HepG2 (cell line): ENCODE measurements around the gene DESI2. TPM values are rescaled to one million over a fixed set of nuclear protein-coding genes. Genes with fewer than 3 reads are reported as not detected.

Source experiments
- ATAC-seq: fragments of 200-7000 bp; cut with Tn5 transposase; 3 replicates; pipeline ENCODE4 v1.9.1; 2020; ENCODE audit warnings: mild to moderate bottlenecking, moderate library complexity
- BruUV-seq: library from RNA; stranded (reverse); fragments of 400-500 nt; replicated peaks from 2 replicates; lab custom pipeline; 2021; lab: Mats Ljungman, UMichigan
- CTCF ChIA-PET: fragments of 300-600 bp; formaldehyde crosslinking; extraction: SDS; loops from one replicate; lab custom pipeline; 2021; ENCODE audit warnings: low total read pairs, inconsistent platforms, low intra/inter-chr PET ratio; lab: Yijun Ruan, JAX
- POLR2A ChIA-PET: fragments of 350-600 bp; sonication (Branson Sonifier 250); formaldehyde crosslinking; loops from one replicate; lab custom pipeline; 2020; ENCODE audit warnings: antibody characterized with exemption, inconsistent platforms; lab: Yijun Ruan, JAX
- DNase-seq: peaks from one replicate; pipeline ENCODE4 v3.0.0-alpha.2; 2015; ENCODE audit warnings: low spot score
- FAIRE-seq: peaks from 3 replicates; lab custom pipeline; 2011; peaks lifted over from hg19 to GRCh38; lab: Jason Lieb, UNC
- H2AFZ ChIP-seq: one replicate; pipeline ENCODE4 v1.6.1; 2011; ENCODE audit warnings: low read length, inconsistent platforms
- H3K27ac ChIP-seq: fragments of 300-600 bp; 3 replicates; pipeline ENCODE4 v1.8.0; 2011; ENCODE audit warnings: mixed run types, mild to moderate bottlenecking, mixed read lengths, low read length, inconsistent platforms; ENCODE audit not compliant: insufficient read depth; ENCODE audit errors: extremely low read length
- H3K27me3 ChIP-seq, 2 experiments: fragments of 200-600 bp in 1 of 2; 2 replicates in 1 of 2; 3 replicates in 1 of 2; pipeline versions ENCODE4 v1.6.0 to v1.8.0; 2011; ENCODE audit warnings: low read length in 2 of 2, mild to moderate bottlenecking in 2 of 2, moderate library complexity in 2 of 2, inconsistent platforms in 1 of 2; ENCODE audit not compliant: insufficient read depth in 2 of 2, control insufficient read depth in 1 of 2
- H3K36me3 ChIP-seq, 2 experiments: fragments of 200-600 bp in 1 of 2; replicated peaks in 1 of 2; 2 replicates in 1 of 2; 3 replicates in 1 of 2; pipeline versions ENCODE4 v1.5.1 to v1.8.0; 2011; ENCODE audit warnings: low read length in 2 of 2, inconsistent platforms in 1 of 2; ENCODE audit not compliant: insufficient read depth in 2 of 2, control insufficient read depth in 1 of 2
- H3K4me1 ChIP-seq: 2 replicates; pipeline ENCODE4 v1.5.1; 2012; ENCODE audit warnings: low read length, inconsistent platforms; ENCODE audit not compliant: insufficient read depth
- H3K4me2 ChIP-seq: 2 replicates; pipeline ENCODE4 v1.6.0; 2011; ENCODE audit warnings: low read depth, low read length, inconsistent platforms
- H3K4me3 ChIP-seq, 3 experiments: fragments of 200-600 bp in 1 of 3; sonication (generic), shearing (Covaris generic) in 1 of 3; replicated peaks in 1 of 3; 2 replicates each; pipeline ENCODE4 v1.5.1; 2011 to 2016; ENCODE audit warnings: low read length in 3 of 3, inconsistent platforms in 2 of 3, low read depth in 2 of 3, mild to moderate bottlenecking in 2 of 3, control low read depth in 1 of 3, mixed read lengths in 1 of 3; ENCODE audit not compliant: insufficient read depth in 1 of 3
- H3K79me2 ChIP-seq: one replicate; pipeline ENCODE4 v1.6.1; 2011; ENCODE audit warnings: low read length, inconsistent platforms; ENCODE audit not compliant: insufficient read depth
- H3K9ac ChIP-seq: 2 replicates; pipeline ENCODE4 v1.6.0; 2011; ENCODE audit warnings: mild to moderate bottlenecking, low read depth, low read length, inconsistent platforms; ENCODE audit not compliant: insufficient read depth
- H3K9me3 ChIP-seq: 2 replicates; pipeline ENCODE4 v1.5.1; 2012; ENCODE audit warnings: mild to moderate bottlenecking, low read length
- H4K20me1 ChIP-seq: 2 replicates; pipeline ENCODE4 v1.6.0; 2011; ENCODE audit warnings: inconsistent platforms, mild to moderate bottlenecking, low read length, moderate library complexity; ENCODE audit not compliant: insufficient read depth
- CEBPB ChIP-seq: IDR thresholded peaks from 2 replicates; pipeline ENCODE4 v1.6.1; 2011; ENCODE audit warnings: low read depth, low read length, improper control_type of control experiment, borderline replicate concordance
- HOXA5 ChIP-seq: sonication (generic); formaldehyde crosslinking; IDR thresholded peaks from 2 replicates; pipeline ENCODE4 v1.4.0; 2020; ENCODE audit warnings: missing genetic modification reagents
- KAT2B ChIP-seq: fragments of 150-350 bp; IDR thresholded peaks from 2 replicates; pipeline ENCODE4 v1.6.1; 2014; ENCODE audit warnings: low read depth, low read length, borderline replicate concordance
- PATZ1 ChIP-seq: sonication (generic); formaldehyde crosslinking; IDR thresholded peaks from 2 replicates; pipeline ENCODE4 v1.4.0; 2020; ENCODE audit warnings: missing genetic modification reagents
- ZNF121 ChIP-seq: sonication (generic); formaldehyde crosslinking; IDR thresholded peaks from 2 replicates; pipeline ENCODE4 v1.5.0; 2020; ENCODE audit warnings: mild to moderate bottlenecking, missing genetic modification reagents
- ZNF318 ChIP-seq: sonication (generic); formaldehyde crosslinking; IDR thresholded peaks from 2 replicates; pipeline ENCODE4 v1.4.0; 2020; ENCODE audit warnings: mild to moderate bottlenecking, missing genetic modification reagents
- ZNF772 ChIP-seq: sonication (generic); formaldehyde crosslinking; IDR thresholded peaks from 2 replicates; pipeline ENCODE4 v1.5.0; 2020; ENCODE audit warnings: mild to moderate bottlenecking, missing genetic modification reagents
- WGBS: methylation state at CpG from one replicate; pipeline ENCODE4 v1.1.6; 2017; ENCODE audit warnings: low lambda C conversion rate; 5-methylcytosine and 5-hydroxymethylcytosine counted together
- in situ Hi-C: cut with HindIII; loops from 2 replicates; pipeline ENCODE4 v1.10.0; 2017; ENCODE audit warnings: low pct_unique_long_range_greater_than_20kb; ENCODE audit not compliant: extremely low pct_ligation_motif_present
- intact Hi-C: fragments of 100-400 bp; cut with micrococcal nuclease; formaldehyde crosslinking; loops from one replicate; pipeline ENCODE4 v1.10.0; 2022; ENCODE audit not compliant: unreplicated experiment
- polyA plus RNA-seq, 8 experiments: library from polyadenylated mRNA; depleted of rRNA in 3 of 8; stranded (reverse) in 7 of 8; unstranded in 1 of 8; fragments of >200 nt; fragmentation: Illumina TruSeq in 4 of 8; extraction: Trizol in 4 of 8; gene quantifications; 2 replicates each; pipeline versions ENCODE4 v1.2.1 to v1.2.3, GENCODE V29; 2011 to 2016; ENCODE audit warnings: low read depth in 4 of 8, missing spikeins in 1 of 8, mixed read lengths in 1 of 8; ENCODE audit not compliant: insufficient read depth in 1 of 8
- total RNA-seq, 5 experiments: library from RNA; depleted of rRNA; stranded (reverse); fragments of >200 nt; fragmentation: Illumina TruSeq; extraction: Trizol; gene quantifications; 2 replicates each; pipeline ENCODE4 v1.2.3, GENCODE V29; 2016; ENCODE audit warnings: low read depth in 1 of 5

Gene DESI2
- total and polyA plus RNA-seq, 2 of the 13 experiments (the other 11 are each of a cell fraction or from before 2014, with no cell fraction given) = 23.1 to 42.2 TPM

GRCh38 chr1:244664353-244664752, 11.4 kb downstream of the DESI2 start:
- intact Hi-C loops = no loop called here
- no peak for ATAC-seq
- H3K4me1 ChIP-seq = peaks cover 38% of the 10 kb centered on the region
- in situ Hi-C loops = no loop called here
- TF ChIP-seq PATZ1 (CRISPR knock-in tag) (no peak), ZNF121 (0 out of 2 replicates have a peak, but pooled peaks have one; percentile 33)
- TF ChIP-seq, all 625 proteins: peak for 1
- no TSS peak for BruUV-seq
- DNase-seq (no peak), FAIRE-seq (no peak)
- Histone ChIP-seq H3K4me3 (no peak overlapping the region), H3K9ac (no peak overlapping the region), H4K20me1 (0 out of 2 replicates have a peak, but pooled peaks cover 3% of the 10 kb centered on the region), H3K27me3 (no peaks in the 10 kb centered on the region), H3K27ac (no peak overlapping the region), H3K9me3 (no peaks in the 10 kb centered on the region), H3K4me2 (no peak overlapping the region), H3K79me2 (peaks cover 67% of the 10 kb centered on the region), H3K36me3 (peaks cover 0 to 4% of the 10 kb centered on the region in 2 experiments; a peak in 1 of 5 replicates), H2AFZ (no peak overlapping the region)
- 98% methylated on average over 3 of the region's 3 CpGs for WGBS
- POLR2A ChIA-PET = no interaction called here
- CTCF ChIA-PET = no interaction called here

GRCh38 chr1:244665771-244666217, 12.9 kb downstream of the DESI2 start:
- ATAC-seq = no peak
- no peak overlapping the region for H3K27ac ChIP-seq
- no peak overlapping the region for H2AFZ ChIP-seq
- DNase-seq = no peak
- H3K4me1 ChIP-seq = peaks cover 28% of the 10 kb centered on the region
- WGBS = 100% methylated on average over 4 of the region's 4 CpGs
- intact Hi-C loops = no loop called here
- in situ Hi-C loops = no loop called here
- H3K79me2 ChIP-seq = peaks cover 53% of the 10 kb centered on the region
- no TSS peak for BruUV-seq
- ChIA-PET POLR2A (interaction anchor here (1.0 kb wide), 1 partner anchor 10 kb away, joined by 3 read pairs; no protein-coding TSS in a partner anchor), CTCF (no interaction called here)
- 0 out of 2 replicates have a peak, but pooled peaks cover 3% of the 10 kb centered on the region for H4K20me1 ChIP-seq
- no peaks in the 10 kb centered on the region for H3K27me3 ChIP-seq
- H3K4me3 ChIP-seq = no peak overlapping the region
- H3K9me3 ChIP-seq = no peaks in the 10 kb centered on the region
- no peak for FAIRE-seq
- no peak overlapping the region for H3K9ac ChIP-seq
- H3K4me2 ChIP-seq = no peak overlapping the region
- H3K36me3 ChIP-seq = peaks cover 2 to 3% of the 10 kb centered on the region in 2 experiments; a peak in 1 of 5 replicates
- no peak for TF ChIP-seq HOXA5 (CRISPR knock-in tag)
- no peak for TF ChIP-seq ZNF318 (CRISPR knock-in tag)
- no peak for TF ChIP-seq CEBPB
- TF ChIP-seq ZNF772 = no peak
- no peak for TF ChIP-seq KAT2B
